ENCODE measurements around the gene EXOC4. TPM values are rescaled to one million over a fixed set of nuclear protein-coding genes. Genes with fewer than 3 reads are reported as not detected.
"Not testable (repeated sequence)": the region's sequence is repeated elsewhere in the genome, so short reads cannot be mapped to it uniquely, and the experiment has no call there.

The EXOC4 gene
- total RNA-seq, 1 donor from 2014 or later, result 41.3 TPM

- DNase-seq (ENCODE audit: low read depth), result no peak
- no peak overlapping the region for H3K4me3 ChIP-seq (ENCODE audit: low read depth, low read length)
- TF ChIP-seq, protein P1, sequence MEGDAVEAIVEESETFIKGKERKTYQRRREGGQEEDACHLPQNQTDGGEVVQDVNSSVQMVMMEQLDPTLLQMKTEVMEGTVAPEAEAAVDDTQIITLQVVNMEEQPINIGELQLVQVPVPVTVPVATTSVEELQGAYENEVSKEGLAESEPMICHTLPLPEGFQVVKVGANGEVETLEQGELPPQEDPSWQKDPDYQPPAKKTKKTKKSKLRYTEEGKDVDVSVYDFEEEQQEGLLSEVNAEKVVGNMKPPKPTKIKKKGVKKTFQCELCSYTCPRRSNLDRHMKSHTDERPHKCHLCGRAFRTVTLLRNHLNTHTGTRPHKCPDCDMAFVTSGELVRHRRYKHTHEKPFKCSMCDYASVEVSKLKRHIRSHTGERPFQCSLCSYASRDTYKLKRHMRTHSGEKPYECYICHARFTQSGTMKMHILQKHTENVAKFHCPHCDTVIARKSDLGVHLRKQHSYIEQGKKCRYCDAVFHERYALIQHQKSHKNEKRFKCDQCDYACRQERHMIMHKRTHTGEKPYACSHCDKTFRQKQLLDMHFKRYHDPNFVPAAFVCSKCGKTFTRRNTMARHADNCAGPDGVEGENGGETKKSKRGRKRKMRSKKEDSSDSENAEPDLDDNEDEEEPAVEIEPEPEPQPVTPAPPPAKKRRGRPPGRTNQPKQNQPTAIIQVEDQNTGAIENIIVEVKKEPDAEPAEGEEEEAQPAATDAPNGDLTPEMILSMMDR (conservative IDR thresholded peaks at IDR 0.05; ENCODE audit: low read depth, low read length), result no peak
Observed at GRCh38 chr7:134068670-134069069, 815.8 kb downstream of the EXOC4 start.

DNA sequence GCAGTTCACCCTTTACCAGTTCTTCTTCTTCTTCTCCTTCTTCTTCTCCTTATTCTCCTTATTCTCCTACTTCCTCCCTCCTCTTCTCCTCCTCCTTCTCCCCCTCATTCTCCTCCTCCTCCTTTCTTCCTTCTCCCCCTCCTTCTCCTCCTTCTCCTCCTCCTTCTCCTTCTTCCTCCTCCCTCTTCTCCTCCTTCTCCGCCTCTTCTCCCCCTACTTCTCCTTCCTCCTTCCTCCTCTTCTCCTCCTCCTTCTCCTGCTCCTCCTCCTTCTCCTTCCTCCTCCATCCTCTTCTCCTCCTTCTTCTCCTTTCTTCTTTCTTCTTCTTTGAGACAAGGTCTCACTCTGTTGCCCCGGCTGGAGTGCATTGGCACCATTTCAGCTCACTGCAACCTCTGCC, 816.3 kb downstream of the EXOC4 start:
- TF ChIP-seq, protein P1 (conservative IDR thresholded peaks at IDR 0.05; ENCODE audit: low read depth, low read length), result no peak
- no peak for DNase-seq (ENCODE audit: low read depth)
- H3K4me3 ChIP-seq (ENCODE audit: low read depth, low read length), result no peak overlapping the region

- DNase-seq (ENCODE audit: low read depth), result no peak
- TF ChIP-seq, protein P1 (conservative IDR thresholded peaks at IDR 0.05; ENCODE audit: low read depth, low read length), result no peak
- H3K4me3 ChIP-seq (ENCODE audit: low read depth, low read length), result no peak overlapping the region
Observed at GRCh38 chr7:134070673-134071072, 817.8 kb downstream of the EXOC4 start.

DNA sequence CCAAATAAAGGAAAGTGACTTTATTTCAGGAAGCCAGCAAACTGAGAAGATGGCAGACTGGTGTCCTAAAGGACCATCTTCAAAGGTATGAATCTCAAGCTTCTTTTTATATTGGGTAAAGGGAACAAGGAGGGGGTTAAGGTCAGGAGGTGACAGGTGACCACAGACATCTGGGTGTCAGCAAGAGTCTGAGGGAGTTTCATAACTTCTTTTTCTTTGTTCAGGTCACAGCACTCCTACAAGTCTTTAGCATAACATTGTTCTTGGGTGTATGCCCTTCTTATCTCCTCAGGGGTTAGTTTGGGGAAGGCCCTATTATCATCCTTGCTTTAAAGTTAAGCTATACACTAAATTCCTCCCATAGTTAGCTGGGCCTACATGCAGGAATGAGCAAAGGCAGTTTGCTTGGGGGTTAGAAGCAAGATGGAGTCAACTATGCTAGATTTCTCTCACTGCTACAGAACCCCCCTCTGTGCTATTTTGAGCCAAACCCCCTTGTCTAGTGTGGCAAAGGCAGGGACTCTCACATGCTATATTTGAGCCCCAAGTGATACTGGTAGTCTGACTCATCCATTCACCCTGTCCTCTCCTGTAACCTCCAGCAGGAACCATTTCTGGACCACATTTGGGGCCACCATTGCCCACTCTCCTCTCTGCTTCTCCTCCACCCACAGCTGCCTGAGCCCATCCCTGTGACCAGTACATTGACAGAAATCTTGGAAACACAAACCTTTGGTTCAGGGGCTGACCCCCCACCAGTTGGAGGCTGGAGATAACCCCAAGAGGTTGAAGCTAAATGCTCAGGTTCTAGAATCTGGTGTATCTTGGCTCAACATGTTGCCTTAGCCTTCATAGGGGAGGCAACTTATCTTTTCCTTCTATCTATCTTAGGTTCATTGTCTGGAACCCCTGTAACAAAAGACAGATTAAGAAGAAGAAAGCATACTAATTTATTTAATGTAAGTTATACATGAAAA, 818.8 kb downstream of the EXOC4 start:
- no peak for DNase-seq (ENCODE audit: low read depth)
- TF ChIP-seq, protein P1 (conservative IDR thresholded peaks at IDR 0.05; ENCODE audit: low read depth, low read length), result no peak
- no peak overlapping the region for H3K4me3 ChIP-seq (ENCODE audit: low read depth, low read length)

DNA sequence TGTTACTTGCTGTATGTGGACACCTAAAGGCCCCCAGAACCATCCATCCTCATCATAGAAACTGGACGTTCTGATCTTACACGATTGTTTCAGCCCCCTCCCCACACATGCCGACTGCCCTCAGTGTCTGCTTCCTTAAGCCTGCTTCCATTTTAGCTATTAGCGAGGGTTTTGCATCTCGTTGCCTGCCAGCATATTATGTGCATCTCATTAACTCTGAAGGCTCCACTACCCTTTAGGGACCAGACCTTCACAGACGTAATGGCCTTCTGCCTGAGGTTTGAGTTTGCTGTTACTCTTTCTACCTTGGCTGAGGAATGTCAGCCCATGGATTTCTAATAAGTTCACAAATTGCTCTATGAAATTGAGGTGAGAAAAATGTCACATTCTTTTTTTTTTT, 820.4 kb downstream of the EXOC4 start:
- no peak overlapping the region for H3K4me3 ChIP-seq (ENCODE audit: low read depth, low read length)
- TF ChIP-seq, protein P1 (conservative IDR thresholded peaks at IDR 0.05; ENCODE audit: low read depth, low read length), result no peak

DNA sequence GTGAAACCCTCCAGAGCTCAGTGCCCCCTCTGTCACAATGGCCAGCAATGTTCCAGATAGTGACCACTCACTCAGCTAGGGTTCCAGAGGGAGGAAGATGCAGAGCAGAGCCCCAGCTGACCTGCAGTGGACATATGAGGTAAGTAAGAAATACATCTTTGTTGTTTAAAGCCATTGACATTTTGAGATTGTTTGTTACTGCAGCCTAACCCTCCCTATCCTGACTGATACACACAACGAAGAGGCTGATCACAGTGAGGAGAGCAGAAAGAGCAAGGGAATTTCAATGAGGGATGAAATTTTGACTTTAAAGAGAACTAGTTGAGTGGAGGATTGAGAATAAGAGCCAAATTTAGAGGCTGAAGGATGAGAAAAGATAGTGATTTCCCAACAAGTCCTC, 822.9 kb downstream of the EXOC4 start:
- DNase-seq (ENCODE audit: low read depth), result no peak
- H3K4me3 ChIP-seq (ENCODE audit: low read depth, low read length), result no peak overlapping the region
- TF ChIP-seq, protein P1 (conservative IDR thresholded peaks at IDR 0.05; ENCODE audit: low read depth, low read length), result no peak

More for the DNA sequence above, 820.4 kb downstream of the EXOC4 start:
- no peak for DNase-seq (ENCODE audit: low read depth)

- not testable (repeated sequence) for H3K4me3 ChIP-seq (ENCODE audit: low read depth, low read length); DNase-seq (ENCODE audit: low read depth)
Observed at GRCh38 chr7:134077560-134077959, 824.7 kb downstream of the EXOC4 start.
